LHCN-M2 (cell line): ENCODE measurements around the gene MAP7D2. TPM values are rescaled to one million over a fixed set of nuclear protein-coding genes. Genes with fewer than 3 reads are reported as not detected.

Source experiments
- DNase-seq: peaks from one replicate; pipeline ENCODE4 v3.0.0-alpha.2; 2012; ENCODE audit warnings: low read depth
- total RNA-seq: library from RNA; depleted of rRNA; stranded (reverse); fragments of >200 nt; gene quantifications from 2 replicates; pipeline ENCODE4 v1.2.3, GENCODE V29; 2014

The MAP7D2 gene
- total RNA-seq, 1 experiment from 2014 or later, result 0.23 TPM

DNA sequence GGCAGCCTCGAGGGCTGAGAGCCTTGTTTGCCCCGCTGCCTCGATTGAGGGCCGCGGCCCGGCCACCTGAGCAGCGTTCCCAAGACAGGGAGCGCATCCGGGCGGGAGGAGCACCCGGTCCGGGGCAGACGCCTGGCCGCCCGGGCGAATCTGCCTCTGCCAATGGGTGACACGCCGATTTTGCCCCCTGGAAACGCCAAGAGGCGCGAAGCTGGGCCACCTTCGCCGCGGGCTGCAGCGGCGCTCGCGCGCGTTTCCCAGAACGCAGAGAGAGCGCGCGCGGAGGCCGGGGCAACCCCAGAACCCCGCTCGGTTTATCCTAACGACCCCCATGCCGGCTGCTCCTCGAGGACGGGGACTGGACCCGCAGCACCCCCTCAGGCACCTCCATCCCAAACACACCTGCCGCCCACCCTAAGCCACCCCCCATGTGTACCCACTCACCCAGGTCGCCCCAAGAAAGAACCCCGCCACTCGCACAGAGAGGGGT lies 575 bp downstream of the MAP7D2 start:
- no peak for DNase-seq

DNA sequence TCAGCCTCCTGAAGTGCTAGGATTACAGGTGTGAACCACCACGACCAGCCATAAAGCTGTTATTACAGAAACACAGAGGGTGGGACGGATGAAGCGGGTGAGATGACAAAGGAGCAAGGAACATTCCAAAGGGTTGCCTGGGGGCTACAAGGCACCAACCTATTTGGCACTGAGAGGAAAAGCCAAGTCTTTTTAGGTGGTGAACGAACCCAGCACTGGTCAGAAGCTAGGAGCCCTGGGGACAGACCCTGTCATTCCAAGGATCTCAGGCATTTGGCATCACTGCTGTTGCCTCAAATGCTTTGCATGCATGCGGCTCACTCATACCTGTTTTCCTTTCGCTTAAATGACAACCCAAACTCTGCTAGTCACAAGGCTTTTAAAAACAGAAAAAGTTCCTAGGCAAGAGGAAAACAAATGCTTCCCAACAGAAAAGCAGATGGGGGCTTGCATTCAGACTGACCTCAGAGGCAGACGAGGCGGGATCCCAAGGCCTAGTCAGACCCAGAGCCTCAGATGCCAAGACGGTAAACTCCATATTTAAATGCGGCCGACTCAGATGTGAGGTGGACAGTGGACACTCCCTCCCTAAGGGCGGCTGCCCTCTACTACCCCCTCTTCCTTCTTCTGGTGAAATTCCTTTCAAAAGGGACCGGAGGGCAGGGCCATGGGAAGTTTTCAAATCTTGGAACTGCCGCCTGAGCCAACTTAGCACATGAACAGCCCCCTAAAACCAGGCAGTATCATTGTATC lies 4.5 kb downstream of the MAP7D2 start:
- no peak for DNase-seq

DNA sequence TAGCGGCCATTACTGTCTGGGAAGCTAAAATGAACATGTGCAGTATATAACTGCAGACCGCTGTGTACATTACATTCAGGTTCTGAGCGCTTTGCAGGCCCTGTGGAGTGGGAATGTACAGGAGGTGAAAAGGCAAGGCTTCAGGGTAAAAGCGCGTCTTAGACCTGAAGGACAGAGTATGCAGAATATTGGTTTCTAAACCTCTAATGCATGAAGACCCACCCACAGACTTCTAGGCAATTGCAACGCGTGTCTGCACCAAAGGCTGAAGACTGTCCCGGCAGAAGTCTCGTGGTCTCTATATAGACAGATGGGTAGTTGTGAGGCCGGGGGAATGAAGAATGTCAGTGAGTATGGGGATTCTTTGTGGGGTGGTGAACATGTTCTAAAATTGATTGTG lies 5.4 kb downstream of the MAP7D2 start:
- DNase-seq, result no peak

- no peak for DNase-seq
Measured at GRCh38 chrX:20101934-20102581, 14.6 kb downstream of the MAP7D2 start.

DNA sequence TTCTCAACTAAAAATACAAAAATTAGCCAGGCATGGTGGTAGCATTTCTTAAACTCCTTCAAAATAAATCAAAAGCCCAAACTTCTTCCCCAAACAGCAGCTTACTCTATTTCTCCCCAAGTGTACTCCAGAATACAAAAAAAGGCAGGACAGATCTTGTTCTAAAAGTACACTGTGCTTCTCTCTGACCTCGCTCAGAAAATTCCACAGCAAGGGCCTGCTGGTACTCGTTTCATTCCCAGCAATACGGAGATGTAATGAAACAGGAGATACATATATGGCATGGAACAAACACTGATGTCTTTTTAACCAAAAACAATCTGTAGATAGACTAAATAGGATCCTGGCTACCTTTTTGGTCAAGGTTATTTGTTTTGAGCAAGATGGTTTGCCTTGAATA lies 25.2 kb downstream of the MAP7D2 start:
- no peak for DNase-seq

GRCh38 chrX:20089845-20090244 lies 26.9 kb downstream of the MAP7D2 start:
- DNase-seq, result no peak

GRCh38 chrX:20080277-20080676 lies 36.4 kb downstream of the MAP7D2 start:
- no peak for DNase-seq

- DNase-seq, result no peak
Measured at GRCh38 chrX:20071511-20072079, 45.1 kb downstream of the MAP7D2 start.

GRCh38 chrX:20067709-20068561 lies 48.8 kb downstream of the MAP7D2 start:
- DNase-seq, result peak; percentile 59

- peak; percentile 34 for DNase-seq
Measured at GRCh38 chrX:20066968-20067708, 49.6 kb downstream of the MAP7D2 start.

DNA sequence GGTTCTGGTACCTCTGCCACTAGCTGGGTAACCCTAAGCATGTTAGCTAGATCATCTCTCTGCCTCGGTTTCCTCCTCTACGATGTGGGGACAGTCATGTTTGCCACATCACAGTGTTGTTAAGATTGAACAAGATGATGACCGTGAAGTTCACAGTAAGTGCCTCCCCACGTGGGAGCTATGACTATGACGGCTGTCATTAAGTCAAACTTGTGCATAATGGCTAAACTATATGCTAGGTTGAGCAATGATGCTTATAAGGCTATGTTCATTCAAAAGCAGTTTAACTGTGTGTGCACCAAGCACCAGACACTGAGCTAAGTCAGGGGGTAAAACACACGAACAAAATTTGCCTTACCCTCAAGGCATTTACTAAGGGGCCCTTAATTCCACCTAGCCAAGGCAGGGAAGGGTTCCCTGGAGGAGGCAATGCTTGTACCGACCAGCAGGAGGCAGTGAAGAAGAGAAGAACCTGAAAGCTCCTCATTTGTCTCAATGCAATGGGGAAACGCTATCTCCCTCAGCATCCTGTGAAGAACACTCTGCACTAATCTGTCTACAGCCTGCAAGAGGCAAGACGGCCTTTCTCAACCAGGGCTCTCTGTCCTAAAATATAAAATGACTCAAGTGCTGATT lies 52.9 kb downstream of the MAP7D2 start:
- DNase-seq, result no peak

- DNase-seq, result no peak
Measured at GRCh38 chrX:20063153-20063552, 53.6 kb downstream of the MAP7D2 start.

- peak; percentile 26 for DNase-seq
Measured at GRCh38 chrX:20061855-20062254, 54.9 kb downstream of the MAP7D2 start.

DNA sequence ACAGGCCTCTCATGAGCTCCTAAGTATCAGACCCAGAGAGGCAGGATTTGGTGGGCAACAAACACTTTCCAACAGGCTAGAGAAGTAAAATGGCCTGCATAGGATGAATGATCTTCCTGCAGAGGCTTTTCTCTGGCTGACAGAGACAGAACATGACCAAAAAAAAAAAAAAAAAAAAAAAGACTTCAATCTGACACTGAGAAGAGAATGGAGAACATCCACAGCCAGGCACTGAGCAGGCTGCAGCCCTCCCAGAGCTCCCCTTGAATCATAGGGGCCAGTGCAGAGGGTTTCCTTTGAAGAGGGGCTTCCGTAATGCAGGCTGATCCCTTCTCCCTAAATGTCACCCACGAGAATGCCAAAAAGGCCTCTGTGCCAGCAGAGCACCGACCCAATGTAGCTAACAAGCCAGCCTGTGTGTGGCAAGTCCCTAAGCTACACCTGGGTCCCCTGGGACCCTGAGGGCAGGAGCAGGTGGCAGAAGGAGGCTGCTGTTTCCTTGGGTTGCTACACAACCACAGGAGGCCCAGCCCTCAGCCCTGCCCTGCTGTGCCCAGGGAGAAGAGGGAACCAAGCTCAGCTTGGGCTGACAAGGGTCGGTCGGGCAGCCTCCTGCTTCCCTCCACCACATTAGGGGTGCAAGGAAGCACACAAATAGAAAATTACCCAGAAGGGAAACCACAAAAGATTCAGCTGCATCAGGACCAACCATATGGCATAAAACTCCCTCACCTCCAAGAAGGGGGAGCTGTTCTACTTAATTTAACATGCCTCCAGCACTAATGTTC lies 55.6 kb downstream of the MAP7D2 start:
- DNase-seq, result no peak

GRCh38 chrX:20059467-20060128 lies 57.1 kb downstream of the MAP7D2 start:
- DNase-seq, result no peak

DNA sequence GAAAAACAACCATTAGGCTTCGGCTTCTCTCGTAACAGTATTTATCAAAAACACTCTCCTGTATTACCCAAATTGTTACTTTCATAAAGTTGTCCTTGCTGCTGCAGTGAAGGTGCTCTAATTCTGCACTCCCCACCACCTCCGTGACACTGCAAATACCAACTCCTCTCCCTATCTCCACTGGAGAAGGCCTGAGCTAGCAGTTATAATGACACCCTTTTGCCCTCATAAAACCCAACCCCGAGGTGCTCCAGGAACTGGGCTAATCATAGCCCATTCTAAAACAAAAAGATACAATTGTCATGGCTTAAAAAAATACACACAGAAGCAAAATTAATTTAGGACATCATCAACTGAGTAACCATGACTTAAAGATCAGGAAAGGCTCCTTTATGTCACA lies 59.2 kb downstream of the MAP7D2 start:
- no peak for DNase-seq

GRCh38 chrX:20056704-20057103 lies 60.0 kb downstream of the MAP7D2 start:
- DNase-seq, result no peak

GRCh38 chrX:20053537-20053936 lies 63.2 kb downstream of the MAP7D2 start:
- DNase-seq, result no peak

GRCh38 chrX:20046864-20047263 lies 69.8 kb downstream of the MAP7D2 start:
- no peak for DNase-seq
